Measurements from ENCODE around the gene ARTN. TPM values are rescaled to one million over a fixed set of nuclear protein-coding genes. Genes with fewer than 3 reads are reported as not detected.

The ARTN gene
- total and polyA plus RNA-seq, 9 of the 15 experiments (the other 6 are each of a cell fraction or from before 2014, with no cell fraction given) = 0.06 to 0.38 TPM; not detected in 7

- TF ChIP-seq, protein P1, sequence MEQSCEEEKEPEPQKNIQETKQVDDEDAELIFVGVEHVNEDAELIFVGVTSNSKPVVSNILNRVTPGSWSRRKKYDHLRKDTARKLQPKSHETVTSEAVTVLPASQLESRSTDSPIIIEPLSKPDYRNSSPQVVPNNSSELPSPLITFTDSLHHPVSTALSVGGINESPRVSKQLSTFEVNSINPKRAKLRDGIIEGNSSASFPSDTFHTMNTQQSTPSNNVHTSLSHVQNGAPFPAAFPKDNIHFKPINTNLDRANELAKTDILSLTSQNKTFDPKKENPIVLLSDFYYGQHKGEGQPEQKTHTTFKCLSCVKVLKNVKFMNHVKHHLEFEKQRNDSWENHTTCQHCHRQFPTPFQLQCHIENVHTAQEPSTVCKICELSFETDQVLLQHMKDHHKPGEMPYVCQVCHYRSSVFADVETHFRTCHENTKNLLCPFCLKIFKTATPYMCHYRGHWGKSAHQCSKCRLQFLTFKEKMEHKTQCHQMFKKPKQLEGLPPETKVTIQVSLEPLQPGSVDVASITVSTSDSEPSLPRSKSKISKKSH (CRISPR knock-in tag; IDR thresholded peaks at IDR 0.05) = no peak
- TF ChIP-seq XRCC3 (IDR thresholded peaks at IDR 0.05) (no peak), PBX2 (CRISPR knock-in tag; IDR thresholded peaks at IDR 0.05; ENCODE audit: low read depth) (no peak), PBX2 (tag; conservative IDR thresholded peaks at IDR 0.05; ENCODE audit: low read depth) (no peak), NR2C2 (CRISPR knock-in tag; IDR thresholded peaks at IDR 0.05) (peak; percentile 95), NR2C2 (tag; IDR thresholded peaks at IDR 0.05) (peak; percentile 99), TAF15 (IDR thresholded peaks at IDR 0.05; ENCODE audit: low read depth, low read length) (no peak), NFE2L1 (tag; IDR thresholded peaks at IDR 0.05; ENCODE audit: borderline replicate concordance, low read depth) (no peak), HCFC1 (IDR thresholded peaks at IDR 0.05; ENCODE audit: low read depth, low read length) (peak; percentile 97), RBBP5 (IDR thresholded peaks at IDR 0.05; ENCODE audit: borderline replicate concordance, insufficient read depth, low read length, poor library complexity, severe bottlenecking) (peak; percentile 44), SIX5 (IDR thresholded peaks at IDR 0.05; ENCODE audit: borderline replicate concordance in 1 of 2, insufficient read depth in 1 of 2, low read depth in 1 of 2, low read length in 2 of 2) (peak; percentile 83 to 91), KAT8 (IDR thresholded peaks at IDR 0.05; ENCODE audit: low read depth) (no peak), RB1 (IDR thresholded peaks at IDR 0.05; ENCODE audit: low read depth) (peak; percentile 62), CCAR2 (IDR thresholded peaks at IDR 0.05; ENCODE audit: low read depth, low read length) (no peak), HDAC3 (IDR thresholded peaks at IDR 0.05; ENCODE audit: borderline replicate concordance, partially characterized antibody) (no peak), KDM4B (IDR thresholded peaks at IDR 0.05; ENCODE audit: borderline replicate concordance in 2 of 2, low read depth in 1 of 2) (peak in 1 of 2 experiments; percentile 82; a peak in 1 of 4 replicates), SFPQ (IDR thresholded peaks at IDR 0.05; ENCODE audit: low read depth, low read length) (no peak), CEBPB (tag; IDR thresholded peaks at IDR 0.05) (no peak), GATAD2B (IDR thresholded peaks at IDR 0.05; ENCODE audit: borderline replicate concordance) (no peak), KLF10 (CRISPR knock-in tag; IDR thresholded peaks at IDR 0.05) (no peak), TCFL5 (CRISPR knock-in tag; conservative IDR thresholded peaks at IDR 0.05) (no peak), HNRNPLL (IDR thresholded peaks at IDR 0.05; ENCODE audit: low read depth, low read length, poor library complexity, severe bottlenecking) (peak; percentile 30)
Measured at GRCh38 chr1:43969746-43970466, 36.3 kb downstream of the ARTN start, which contains the start of gene DPH2 (continued).

Measured in K562 (cell line).